Measurements from ENCODE around the gene INSIG2. TPM values are rescaled to one million over a fixed set of nuclear protein-coding genes. Genes with fewer than 3 reads are reported as not detected.
A peak's percentile ranks its signal among the peaks of the same experiment; 100 is the strongest.

The INSIG2 gene
- total and polyA plus RNA-seq, 9 of the 15 experiments (the other 6 are each of a cell fraction or from before 2014, with no cell fraction given): 1.5 to 34.2 (median 6.4) TPM

- TF ChIP-seq MBD2 (IDR thresholded peaks at IDR 0.05; ENCODE audit: borderline replicate concordance, low read depth): peak; percentile 71
- peak; percentile 76 for TF ChIP-seq POLR2G (IDR thresholded peaks at IDR 0.05; ENCODE audit: low read depth, low read length)
- TF ChIP-seq ZNF609 (CRISPR knock-in tag; IDR thresholded peaks at IDR 0.05; ENCODE audit: borderline replicate concordance): no peak
- no peak for TF ChIP-seq HNRNPUL1 (IDR thresholded peaks at IDR 0.05; ENCODE audit: low read length)
- TF ChIP-seq ZBTB12 (CRISPR knock-in tag; IDR thresholded peaks at IDR 0.05): no peak
- TF ChIP-seq BRD4 (IDR thresholded peaks at IDR 0.05): no peak
- peak; percentile 73 for TF ChIP-seq CXXC5 (CRISPR knock-in tag; IDR thresholded peaks at IDR 0.05)
- no peak for TF ChIP-seq MEF2A (IDR thresholded peaks at IDR 0.05; ENCODE audit: control insufficient read depth, low read depth, low read length)
- TF ChIP-seq PHF8 (IDR thresholded peaks at IDR 0.05; ENCODE audit: borderline replicate concordance, low read length): peak; percentile 77; the same call in 1 of the 2 replicates
- TF ChIP-seq MTA3 (IDR thresholded peaks at IDR 0.05; ENCODE audit: borderline replicate concordance): 0 out of 2 replicates have a peak, but pooled peaks have one; percentile 59
- no peak for TF ChIP-seq DIDO1 (tag; IDR thresholded peaks at IDR 0.05; ENCODE audit: low read depth)
- TF ChIP-seq ZNF707 (CRISPR knock-in tag; conservative IDR thresholded peaks at IDR 0.05): no peak
- no peak for TF ChIP-seq RHOXF2B (CRISPR knock-in tag; conservative IDR thresholded peaks at IDR 0.05)
- no peak for TF ChIP-seq GTF2B (IDR thresholded peaks at IDR 0.05; ENCODE audit: extremely low read depth, insufficient read length)
- no peak for TF ChIP-seq TAF9B (IDR thresholded peaks at IDR 0.05; ENCODE audit: partially characterized antibody)
- no peak for TF ChIP-seq ATF4 (CRISPR knock-in tag; IDR thresholded peaks at IDR 0.05)
- no peak for TF ChIP-seq PRPF4 (IDR thresholded peaks at IDR 0.05; ENCODE audit: insufficient read depth, low read depth, low read length, poor library complexity, severe bottlenecking)
- TF ChIP-seq PURB (CRISPR knock-in tag; IDR thresholded peaks at IDR 0.05; ENCODE audit: low read depth): no peak
- TF ChIP-seq BRCA1 (IDR thresholded peaks at IDR 0.05): no peak
- no peak for TF ChIP-seq BRCA1 (CRISPR knock-in tag; IDR thresholded peaks at IDR 0.05)
Measured at GRCh38 chr2:118088051-118089024, at the start of gene INSIG2 (continued).
